GM12878 (cell line): ENCODE results near the gene ESYT2. TPM values are rescaled to one million over a fixed set of nuclear protein-coding genes. Genes with fewer than 3 reads are reported as not detected.

Experiments
- ATAC-seq: fragments of 200-7000 bp; cut with Tn5 transposase; 3 replicates; pipeline ENCODE4 v1.9.1; 2020; ENCODE audit warnings: mild to moderate bottlenecking, moderate library complexity
- BruUV-seq: library from RNA; stranded (reverse); fragments of 400-500 nt; replicated peaks from 2 replicates; lab custom pipeline; 2021; lab: Mats Ljungman, UMichigan
- CTCF ChIA-PET: fragments of 300-600 bp; sonication (Branson Sonifier 250); formaldehyde crosslinking; extraction: SDS; loops from one replicate; lab custom pipeline; 2021; ENCODE audit warnings: inconsistent platforms; lab: Yijun Ruan, JAX
- POLR2A ChIA-PET: fragments of 350-600 bp; formaldehyde crosslinking; extraction: SDS; loops from one replicate; lab custom pipeline; 2021; ENCODE audit warnings: inconsistent platforms; lab: Charles Lee
- RAD21 ChIA-PET: fragments of 300-600 bp; sonication (Branson Sonifier 250); formaldehyde crosslinking; loops from one replicate; lab custom pipeline; 2023; ENCODE audit warnings: antibody characterized with exemption; ENCODE audit not compliant: unreplicated experiment; lab: Charles Lee
- SMC1A ChIA-PET: fragments of 300-600 bp; sonication (Branson Sonifier 250); formaldehyde crosslinking; loops from one replicate; lab custom pipeline; 2023; ENCODE audit not compliant: unreplicated experiment, uncharacterized antibody; lab: Charles Lee
- DNase-seq: peaks from one replicate; pipeline ENCODE4 v3.0.0-alpha.2; 2011; ENCODE audit warnings: low read depth, low spot score
- FAIRE-seq: peaks from 3 replicates; lab custom pipeline; 2011; peaks lifted over from hg19 to GRCh38; lab: Jason Lieb, UNC
- H2AFZ ChIP-seq: 2 replicates; pipeline ENCODE4 v1.6.0; 2011; ENCODE audit warnings: low read depth, low read length, control low read depth; ENCODE audit not compliant: control insufficient read depth
- H3K27ac ChIP-seq: 2 replicates; pipeline ENCODE4 v1.5.1; 2011; ENCODE audit warnings: control low read depth; ENCODE audit not compliant: control insufficient read depth, insufficient read depth
- H3K27me3 ChIP-seq, 2 experiments: replicated peaks in 1 of 2; 2 replicates each; pipeline versions ENCODE4 v1.6.0 to v1.6.1; 2011; ENCODE audit warnings: low read length in 1 of 2; ENCODE audit not compliant: control insufficient read depth in 2 of 2, insufficient read depth in 2 of 2
- H3K36me3 ChIP-seq, 2 experiments: 2 replicates each; pipeline ENCODE4 v1.5.1; 2011; ENCODE audit warnings: low read length in 1 of 2; ENCODE audit not compliant: control insufficient read depth in 2 of 2, insufficient read depth in 2 of 2
- H3K4me1 ChIP-seq: 2 replicates; pipeline ENCODE4 v1.6.1; 2011; ENCODE audit warnings: mild to moderate bottlenecking, low read length, moderate library complexity, mixed read lengths; ENCODE audit not compliant: control insufficient read depth, insufficient read depth
- H3K4me2 ChIP-seq: 2 replicates; pipeline ENCODE4 v1.6.0; 2011; ENCODE audit warnings: control low read depth; ENCODE audit not compliant: control insufficient read depth, insufficient read depth
- H3K4me3 ChIP-seq: fragments of 200-600 bp; sonication (generic); 2 replicates; pipeline ENCODE4 v1.5.1; 2016
- H3K79me2 ChIP-seq: 2 replicates; pipeline ENCODE4 v1.6.0; 2011; ENCODE audit warnings: low read length; ENCODE audit not compliant: control insufficient read depth, insufficient read depth
- H3K9ac ChIP-seq: 2 replicates; pipeline ENCODE4 v1.8.0; 2011; ENCODE audit warnings: low read length, control low read depth, mixed read lengths; ENCODE audit not compliant: control insufficient read depth, insufficient read depth
- H3K9me3 ChIP-seq: replicated peaks from 3 replicates; pipeline ENCODE4 v1.5.1; 2011; ENCODE audit warnings: mild to moderate bottlenecking, low read length; ENCODE audit not compliant: control insufficient read depth, insufficient read depth
- H4K20me1 ChIP-seq: 2 replicates; pipeline ENCODE4 v1.6.0; 2011; ENCODE audit not compliant: control insufficient read depth, insufficient read depth
- EP300 ChIP-seq, 2 experiments: fragments of 150-350 bp in 1 of 2; IDR thresholded peaks; 2 replicates each; pipeline ENCODE4 v1.6.1; 2011 to 2012; ENCODE audit warnings: low read depth in 2 of 2, low read length in 2 of 2, borderline replicate concordance in 1 of 2, improper control_type of control experiment in 1 of 2, inconsistent platforms in 1 of 2; ENCODE audit not compliant: control insufficient read depth in 1 of 2
- ESRRA ChIP-seq: IDR thresholded peaks from 2 replicates; pipeline ENCODE4 v1.6.1; 2012; ENCODE audit warnings: mild to moderate bottlenecking, low read length, improper control_type of control experiment
- HDAC2 ChIP-seq: fragments of 200-600 bp; sonication (generic); IDR thresholded peaks from 2 replicates; pipeline ENCODE4 v1.6.1; 2017
- POU2F2 ChIP-seq: IDR thresholded peaks from 3 replicates; pipeline ENCODE4 v1.6.1; 2011; ENCODE audit warnings: low read depth, mild to moderate bottlenecking, low read length, borderline replicate concordance
- SPI1 ChIP-seq: IDR thresholded peaks from 2 replicates; pipeline ENCODE4 v1.6.1; 2011; ENCODE audit warnings: low read depth, mild to moderate bottlenecking, low read length, moderate library complexity, borderline replicate concordance; ENCODE audit not compliant: insufficient read depth
- TBL1XR1 ChIP-seq: IDR thresholded peaks from 2 replicates; pipeline ENCODE4 v1.6.1; 2012; ENCODE audit warnings: low read depth, low read length, improper control_type of control experiment
- ZBTB4 ChIP-seq: fragments of 450-650 bp; formaldehyde crosslinking; IDR thresholded peaks from 2 replicates; pipeline ENCODE4 v1.4.0; 2022; ENCODE audit warnings: mild to moderate bottlenecking, moderate library complexity
- WGBS: methylation state at CpG from one replicate; pipeline ENCODE4 v1.1.6; 2016; ENCODE audit warnings: low lambda C conversion rate; ENCODE audit not compliant: insufficient replicate concordance, insufficient coverage; ENCODE audit errors: missing lambda C conversion rate; 5-methylcytosine and 5-hydroxymethylcytosine counted together
- in situ Hi-C: fragments of 300-500 bp; cut with MboI; formaldehyde crosslinking; loops from 9 replicates; pipeline ENCODE4 v1.14.3; 2018; ENCODE audit warnings: mixed read lengths
- intact Hi-C: fragments of 100-400 bp; cut with micrococcal nuclease; formaldehyde crosslinking; loops from one replicate; pipeline ENCODE4 v1.14.2; 2022; ENCODE audit not compliant: unreplicated experiment
- polyA plus RNA-seq, 11 experiments: library from polyadenylated mRNA; depleted of rRNA in 4 of 11; unstranded in 6 of 11; stranded (reverse) in 5 of 11; fragments of >200 nt; fragmentation: Nextera tagmentation in 4 of 11; fragmentation: Illumina TruSeq in 1 of 11; extraction: Ambion mirVana in 4 of 11; extraction: Trizol in 1 of 11; gene quantifications; 1 replicate in 1 of 11; 2 replicates in 10 of 11; pipeline versions ENCODE4 v1.2.1 to v1.2.3, GENCODE V29; 2011 to 2016; ENCODE audit warnings: inconsistent platforms in 2 of 11, missing spikeins in 2 of 11, low read depth in 1 of 11
- total RNA-seq, 4 experiments: library from RNA; depleted of rRNA in 3 of 4; stranded (reverse); fragments of >200 nt in 3 of 4; fragmentation: Illumina TruSeq in 1 of 4; extraction: Trizol in 1 of 4; gene quantifications; 2 replicates each; pipeline versions ENCODE4 v1.2.1 to v1.2.3, GENCODE V29; 2013 to 2021

ESYT2 gene
- total and polyA plus RNA-seq, 10 of the 15 experiments (the other 5 are each of a cell fraction or from before 2014, with no cell fraction given) = 1.9 to 44.6 (median 21.4) TPM

- no peaks in the 10 kb centered on the region for H3K27me3 ChIP-seq
- no peak overlapping the region for H3K9ac ChIP-seq
- no peaks in the 10 kb centered on the region for H3K9me3 ChIP-seq
- DNase-seq (no peak), ATAC-seq (no peak), FAIRE-seq (no peak)
- TF ChIP-seq TBL1XR1 (no peak), EP300 (IDR thresholded peaks at IDR 0.05; ENCODE audit: borderline replicate concordance in 1 of 2, control insufficient read depth in 1 of 2, low read depth in 2 of 2, low read length in 2 of 2) (no peak), ZBTB4 (no peak), POU2F2 (no peak), SPI1 (no peak), ESRRA (no peak), HDAC2 (no peak)
- no peaks in the 10 kb centered on the region for H3K79me2 ChIP-seq
- ChIA-PET POLR2A (interaction anchor here (1.2 kb wide), 1 partner anchor 19 kb away, joined by 3 read pairs; the partner anchor contains the start of gene NCAPG2), SMC1A (no interaction called here), CTCF (no interaction called here), RAD21 (no interaction called here)
- intact Hi-C loops (no loop called here), in situ Hi-C loops (no loop called here)
- H4K20me1 ChIP-seq = no peaks in the 10 kb centered on the region
- no peaks in the 10 kb centered on the region for H3K4me1 ChIP-seq
- no peak overlapping the region for H3K27ac ChIP-seq
- H3K36me3 ChIP-seq = no peaks in the 10 kb centered on the region
- H2AFZ ChIP-seq = no peak overlapping the region
- H3K4me2 ChIP-seq = no peak overlapping the region
- H3K4me3 ChIP-seq = no peak overlapping the region
- BruUV-seq = no TSS peak
- WGBS = 79% methylated on average over 13 of the region's 13 CpGs
Measured at GRCh38 chr7:158723266-158723665, 106.0 kb downstream of the ESYT2 start.
